ENCODE results near the gene CTAG1B. TPM values are rescaled to one million over a fixed set of nuclear protein-coding genes. Genes with fewer than 3 reads are reported as not detected.
"Not testable (repeated sequence)": the region's sequence is repeated elsewhere in the genome, so short reads cannot be mapped to it uniquely, and the experiment has no call there.

CTAG1B gene
- total RNA-seq, 4 donors from 2014 or later, result 0.46 TPM; not detected in 3

GRCh38 chrX:154630949-154631348, 11.9 kb upstream of the CTAG1B start:
- H3K27me3 ChIP-seq; H3K4me3 ChIP-seq; H3K9me3 ChIP-seq; H3K4me1 ChIP-seq; DNase-seq; H3K27ac ChIP-seq; H3K36me3 ChIP-seq; intact Hi-C loops (cut with DNase I; ENCODE audit: low total_unique reads): not testable (repeated sequence)

GRCh38 chrX:154628960-154629359, 9.9 kb upstream of the CTAG1B start:
- intact Hi-C loops (cut with DNase I; ENCODE audit: low total_unique reads), result not testable (repeated sequence)

GRCh38 chrX:154620767-154621414, 1.8 kb upstream of the CTAG1B start:
- H3K36me3 ChIP-seq; intact Hi-C loops (cut with DNase I; ENCODE audit: low total_unique reads); DNase-seq; H3K27ac ChIP-seq; H3K4me3 ChIP-seq; H3K4me1 ChIP-seq; H3K9me3 ChIP-seq; H3K27me3 ChIP-seq: not testable (repeated sequence)

More at GRCh38 chrX:154628960-154629359, 9.9 kb upstream of the CTAG1B start:
- DNase-seq, H3K9me3 ChIP-seq, H3K27ac ChIP-seq, H3K4me1 ChIP-seq, H3K27me3 ChIP-seq, H3K36me3 ChIP-seq, H3K4me3 ChIP-seq: not testable (repeated sequence)

GRCh38 chrX:154613586-154613985, 5.5 kb downstream of the CTAG1B start:
- H3K27ac ChIP-seq; H3K4me3 ChIP-seq; H3K27me3 ChIP-seq; H3K4me1 ChIP-seq; H3K9me3 ChIP-seq; H3K36me3 ChIP-seq; DNase-seq; intact Hi-C loops (cut with DNase I; ENCODE audit: low total_unique reads): not testable (repeated sequence)

- H3K27me3 ChIP-seq; H3K4me3 ChIP-seq; H3K9me3 ChIP-seq; H3K4me1 ChIP-seq; H3K27ac ChIP-seq; DNase-seq; intact Hi-C loops (cut with DNase I; ENCODE audit: low total_unique reads); H3K36me3 ChIP-seq: not testable (repeated sequence)
Measured at GRCh38 chrX:154611146-154611545, 7.9 kb downstream of the CTAG1B start.

- DNase-seq; intact Hi-C loops (cut with DNase I; ENCODE audit: low total_unique reads): not testable (repeated sequence)
Measured at GRCh38 chrX:154608823-154609222, 10.3 kb downstream of the CTAG1B start.

GRCh38 chrX:154607976-154608375, 11.1 kb downstream of the CTAG1B start:
- H3K27me3 ChIP-seq; H3K4me3 ChIP-seq; H3K27ac ChIP-seq; H3K9me3 ChIP-seq; H3K36me3 ChIP-seq; intact Hi-C loops (cut with DNase I; ENCODE audit: low total_unique reads); H3K4me1 ChIP-seq; DNase-seq: not testable (repeated sequence)

More at GRCh38 chrX:154608823-154609222, 10.3 kb downstream of the CTAG1B start:
- H3K4me1 ChIP-seq, H3K9me3 ChIP-seq, H3K27me3 ChIP-seq, H3K27ac ChIP-seq, H3K4me3 ChIP-seq, H3K36me3 ChIP-seq: not testable (repeated sequence)

- H3K9me3 ChIP-seq, result no peaks in the 10 kb centered on the region
- DNase-seq, result no peak
- H3K4me1 ChIP-seq, result no peaks in the 10 kb centered on the region
- TF ChIP-seq CTCF (IDR thresholded peaks at IDR 0.05) (no peak), POLR2A (IDR thresholded peaks at IDR 0.05) (no peak)
- H3K4me3 ChIP-seq, result no peak overlapping the region
- H3K27ac ChIP-seq, result no peak overlapping the region
- H3K27me3 ChIP-seq, result no peaks in the 10 kb centered on the region
- no peaks in the 10 kb centered on the region for H3K36me3 ChIP-seq
- intact Hi-C loops (cut with DNase I; ENCODE audit: low total_unique reads), result no loop called here
Measured at GRCh38 chrX:154607370-154607769, 11.7 kb downstream of the CTAG1B start.

- no peak for DNase-seq
- H3K27ac ChIP-seq, result no peak overlapping the region
- no peaks in the 10 kb centered on the region for H3K9me3 ChIP-seq
- H3K4me1 ChIP-seq, result no peaks in the 10 kb centered on the region
- no peaks in the 10 kb centered on the region for H3K27me3 ChIP-seq
- no peak overlapping the region for H3K4me3 ChIP-seq
- TF ChIP-seq CTCF (IDR thresholded peaks at IDR 0.05) (no peak), POLR2A (IDR thresholded peaks at IDR 0.05) (no peak)
- intact Hi-C loops (cut with DNase I; ENCODE audit: low total_unique reads), result no loop called here
- no peaks in the 10 kb centered on the region for H3K36me3 ChIP-seq
Measured at GRCh38 chrX:154605566-154605965, 13.5 kb downstream of the CTAG1B start.
